H1 (cell line): ENCODE results near the gene PKIB. TPM values are rescaled to one million over a fixed set of nuclear protein-coding genes. Genes with fewer than 3 reads are reported as not detected.

Experiments used
- CTCF ChIA-PET: fragments of 300-600 bp; sonication (Branson Sonifier 250); formaldehyde crosslinking; loops from one replicate; lab custom pipeline; 2021; ENCODE audit not compliant: partially characterized antibody; lab: Charles Lee
- POLR2A ChIA-PET: fragments of 300-600 bp; sonication (Branson Sonifier 250); formaldehyde crosslinking; loops from one replicate; lab custom pipeline; 2021; ENCODE audit warnings: inconsistent platforms; ENCODE audit not compliant: partially characterized antibody; lab: Charles Lee
- DNase-seq, 2 experiments: peaks; one replicate each; pipeline versions ENCODE4 v3.0.0 to v3.0.0-alpha.2; 2010 to 2022; ENCODE audit warnings: low spot score in 2 of 2, low read depth in 1 of 2, mixed read lengths in 1 of 2
- FAIRE-seq: peaks from 2 replicates; lab custom pipeline; 2011; peaks lifted over from hg19 to GRCh38; lab: Jason Lieb, UNC
- H2AFZ ChIP-seq: 2 replicates; pipeline ENCODE4 v1.8.1; 2012; ENCODE audit warnings: low read length, inconsistent platforms
- H2AK5ac ChIP-seq: 2 replicates; pipeline ENCODE4 v1.6.1; 2013; ENCODE audit warnings: low read depth, low read length
- H2BK120ac ChIP-seq: replicated peaks from 2 replicates; pipeline ENCODE3; 2013; ENCODE audit warnings: low read depth, low read length, inconsistent platforms
- H2BK12ac ChIP-seq: 2 replicates; pipeline ENCODE4 v1.6.1; 2013; ENCODE audit warnings: low read depth, low read length
- H2BK15ac ChIP-seq: 2 replicates; pipeline ENCODE4 v1.6.1; 2013; ENCODE audit warnings: low read length
- H2BK20ac ChIP-seq: 2 replicates; pipeline ENCODE4 v1.6.1; 2013; ENCODE audit warnings: low read length
- H2BK5ac ChIP-seq: 2 replicates; pipeline ENCODE4 v1.6.1; 2013; ENCODE audit warnings: low read depth, low read length
- H3K14ac ChIP-seq: 2 replicates; pipeline ENCODE4 v1.6.1; 2013; ENCODE audit warnings: inconsistent platforms; ENCODE audit not compliant: insufficient read length
- H3K18ac ChIP-seq: 2 replicates; pipeline ENCODE4 v1.6.1; 2013; ENCODE audit warnings: low read length; ENCODE audit errors: extremely low read depth
- H3K23ac ChIP-seq: 2 replicates; pipeline ENCODE4 v1.6.1; 2013; ENCODE audit warnings: inconsistent platforms; ENCODE audit not compliant: insufficient read length
- H3K23me2 ChIP-seq: 2 replicates; pipeline ENCODE4 v1.6.1; 2013; ENCODE audit warnings: low read depth, low read length
- H3K27ac ChIP-seq: 2 replicates; pipeline ENCODE4 v1.6.1; 2011; ENCODE audit warnings: low read depth, low read length, inconsistent platforms
- H3K27me3 ChIP-seq, 4 experiments: replicated peaks in 1 of 4; 1 replicate in 1 of 4; 2 replicates in 3 of 4; pipeline versions ENCODE4 v1.6.1 to v1.8.1; 2011 to 2013; ENCODE audit warnings: low read length in 3 of 4, mild to moderate bottlenecking in 3 of 4, inconsistent platforms in 2 of 4, mixed read lengths in 2 of 4, moderate library complexity in 1 of 4; ENCODE audit not compliant: control insufficient read depth in 3 of 4, insufficient read depth in 3 of 4; ENCODE audit errors: extremely low read depth in 1 of 4
- H3K36me3 ChIP-seq, 4 experiments: 2 replicates each; pipeline versions ENCODE4 v1.6.1 to v1.8.1; 2011 to 2013; ENCODE audit warnings: mild to moderate bottlenecking in 4 of 4, low read length in 3 of 4, moderate library complexity in 2 of 4, control low read depth in 1 of 4, inconsistent platforms in 1 of 4; ENCODE audit not compliant: insufficient read depth in 4 of 4, control insufficient read depth in 2 of 4
- H3K4ac ChIP-seq: replicated peaks from 2 replicates; pipeline ENCODE3; 2013; ENCODE audit warnings: low read length, low read depth, mixed read lengths, inconsistent platforms; ENCODE audit not compliant: insufficient read length
- H3K4me1 ChIP-seq, 4 experiments: replicated peaks in 1 of 4; 1 replicate in 1 of 4; 2 replicates in 3 of 4; pipeline versions ENCODE4 v1.6.1 to v1.8.1; 2011 to 2013; ENCODE audit warnings: low read length in 3 of 4, inconsistent platforms in 2 of 4, mixed read lengths in 1 of 4; ENCODE audit not compliant: insufficient read depth in 4 of 4, control insufficient read depth in 3 of 4
- H3K4me2 ChIP-seq, 2 experiments: 2 replicates each; pipeline versions ENCODE4 v1.6.1 to v1.8.1; 2011 to 2013; ENCODE audit warnings: low read depth in 2 of 2, low read length in 2 of 2, control low read depth in 1 of 2, inconsistent platforms in 1 of 2, mild to moderate bottlenecking in 1 of 2; ENCODE audit not compliant: insufficient read depth in 1 of 2
- H3K4me3 ChIP-seq, 4 experiments: fragments of 200-600, 300-600 bp in 1 of 4; sonication (generic), shearing (Covaris generic), sonication (Bioruptor Twin) in 1 of 4; 2 replicates each; pipeline versions ENCODE4 v1.5.1 to v1.8.1; 2011 to 2016; ENCODE audit warnings: low read length in 4 of 4, low read depth in 3 of 4, control low read depth in 2 of 4, inconsistent platforms in 2 of 4, mild to moderate bottlenecking in 2 of 4, mixed read lengths in 1 of 4, moderate library complexity in 1 of 4; ENCODE audit not compliant: insufficient read depth in 2 of 4; ENCODE audit errors: extremely low read depth in 1 of 4
- H3K56ac ChIP-seq: replicated peaks from 2 replicates; pipeline ENCODE3; 2013; ENCODE audit warnings: low read depth, mild to moderate bottlenecking, mixed read lengths, low read length, inconsistent platforms; ENCODE audit not compliant: insufficient read length
- H3K79me1 ChIP-seq: 2 replicates; pipeline ENCODE4 v1.6.1; 2013; ENCODE audit warnings: low read depth, low read length, control low read depth
- H3K79me2 ChIP-seq, 2 experiments: 2 replicates each; pipeline versions ENCODE4 v1.6.1 to v1.8.1; 2012 to 2013; ENCODE audit warnings: low read length in 2 of 2, mild to moderate bottlenecking in 2 of 2, inconsistent platforms in 1 of 2; ENCODE audit not compliant: insufficient read depth in 2 of 2, control insufficient read depth in 1 of 2
- H3K9ac ChIP-seq, 4 experiments: replicated peaks in 1 of 4; 1 replicate in 1 of 4; 2 replicates in 3 of 4; pipeline versions ENCODE4 v1.6.1 to v1.8.1; 2011 to 2013; ENCODE audit warnings: low read depth in 3 of 4, low read length in 3 of 4, control low read depth in 2 of 4, mild to moderate bottlenecking in 2 of 4, moderate library complexity in 2 of 4, inconsistent platforms in 1 of 4; ENCODE audit errors: extremely low read depth in 1 of 4
- H3K9me3 ChIP-seq, 2 experiments: 2 replicates each; pipeline versions ENCODE4 v1.6.1 to v1.8.1; 2012 to 2013; ENCODE audit warnings: mild to moderate bottlenecking in 2 of 2, moderate library complexity in 2 of 2, control low read depth in 1 of 2, inconsistent platforms in 1 of 2, low read depth in 1 of 2, low read length in 1 of 2, mixed read lengths in 1 of 2; ENCODE audit not compliant: insufficient read depth in 2 of 2
- H4K20me1 ChIP-seq, 2 experiments: replicated peaks in 1 of 2; 2 replicates each; pipeline versions ENCODE3 to v1.8.1; 2011 to 2013; ENCODE audit warnings: inconsistent platforms in 2 of 2, low read length in 2 of 2, mild to moderate bottlenecking in 1 of 2; ENCODE audit not compliant: insufficient read depth in 2 of 2, control insufficient read depth in 1 of 2
- H4K5ac ChIP-seq: 2 replicates; pipeline ENCODE4 v1.6.1; 2013; ENCODE audit warnings: low read length, low read depth, mixed read lengths, inconsistent platforms; ENCODE audit not compliant: insufficient read length
- H4K8ac ChIP-seq: 2 replicates; pipeline ENCODE4 v1.8.0; 2013; ENCODE audit warnings: mild to moderate bottlenecking, moderate library complexity, low read length, inconsistent platforms; ENCODE audit not compliant: insufficient read depth; ENCODE audit errors: extremely low read depth
- H4K91ac ChIP-seq: replicated peaks from 2 replicates; pipeline ENCODE3; 2013; ENCODE audit warnings: low read length, mixed read lengths, inconsistent platforms; ENCODE audit not compliant: insufficient read length
- BACH1 ChIP-seq: IDR thresholded peaks from 2 replicates; pipeline ENCODE4 v1.6.1; 2012; ENCODE audit warnings: low read length, improper control_type of control experiment
- CEBPB ChIP-seq: IDR thresholded peaks from 2 replicates; pipeline ENCODE4 v1.6.1; 2012; ENCODE audit warnings: low read depth, low read length
- CTCF ChIP-seq, 3 experiments: IDR thresholded peaks; 1 replicate in 2 of 3; 2 replicates in 1 of 3; pipeline versions ENCODE4 v1.5.1 to v1.6.1; 2011; ENCODE audit warnings: low read length in 3 of 3, mild to moderate bottlenecking in 3 of 3, inconsistent platforms in 2 of 3, low read depth in 1 of 3, moderate library complexity in 1 of 3; ENCODE audit not compliant: insufficient read depth in 1 of 3; ENCODE audit errors: control extremely low read depth in 1 of 3
- EGR1 ChIP-seq: IDR thresholded peaks from 2 replicates; pipeline ENCODE4 v1.6.1; 2011; ENCODE audit warnings: low read depth, low read length, borderline replicate concordance
- KDM5A ChIP-seq: fragments of 200-600 bp; IDR thresholded peaks from 2 replicates; pipeline ENCODE4 v1.7.1; 2012; ENCODE audit warnings: mild to moderate bottlenecking, low read length, inconsistent platforms, mixed read lengths
- POU5F1 ChIP-seq: IDR thresholded peaks from 2 replicates; pipeline ENCODE4 v1.6.1; 2011; ENCODE audit warnings: low read depth, mild to moderate bottlenecking, low read length, moderate library complexity
- RXRA ChIP-seq: IDR thresholded peaks from 2 replicates; pipeline ENCODE4 v1.6.1; 2011; ENCODE audit warnings: low read depth, mild to moderate bottlenecking, low read length, moderate library complexity; ENCODE audit not compliant: insufficient read depth
- SAP30 ChIP-seq: fragments of 300-600 bp; sonication (generic); IDR thresholded peaks from 2 replicates; pipeline ENCODE4 v1.7.1; 2012; ENCODE audit warnings: low read length, moderate library complexity, mild to moderate bottlenecking, inconsistent platforms; ENCODE audit not compliant: insufficient read depth, insufficient replicate concordance
- SIRT6 ChIP-seq: IDR thresholded peaks from one replicate; pipeline ENCODE4 v1.7.1; 2012; ENCODE audit warnings: low read length, inconsistent platforms
- TCF12 ChIP-seq: IDR thresholded peaks from 2 replicates; pipeline ENCODE4 v1.6.1; 2011; ENCODE audit warnings: low read depth, mild to moderate bottlenecking, low read length
- YY1 ChIP-seq: IDR thresholded peaks from 2 replicates; pipeline ENCODE4 v1.6.1; 2011; ENCODE audit warnings: low read depth, mild to moderate bottlenecking, low read length
- WGBS, 2 experiments: shearing (Covaris generic) in 1 of 2; methylation state at CpG; one replicate each; pipeline versions ENCODE4 v1.1.6 to v1.1.7; 2013 to 2015; ENCODE audit warnings: low lambda C conversion rate in 2 of 2, mixed read lengths in 2 of 2, inconsistent platforms in 1 of 2, low coverage in 1 of 2, missing lambda C conversion rate in 1 of 2; ENCODE audit not compliant: insufficient replicate concordance in 2 of 2, insufficient coverage in 1 of 2, insufficient read length in 1 of 2; ENCODE audit errors: extremely low coverage in 1 of 2, missing lambda C conversion rate in 1 of 2; 5-methylcytosine and 5-hydroxymethylcytosine counted together
- polyA plus RNA-seq, 7 experiments: library from polyadenylated mRNA; depleted of rRNA in 3 of 7; stranded (reverse) in 5 of 7; unstranded in 2 of 7; fragments of >200 nt in 5 of 7; fragments of 200-250 nt in 2 of 7; gene quantifications; 1 replicate in 5 of 7; 2 replicates in 1 of 7; 4 replicates in 1 of 7; pipeline versions ENCODE4 v1.2.1 to v1.2.3, GENCODE V29; 2011 to 2013; ENCODE audit warnings: missing spikeins in 2 of 7, mixed read lengths in 2 of 7
- total RNA-seq: library from RNA; stranded (reverse); fragmentation: NEBNext Ultra II Directional; extraction: Animal tissue kit (Norgen Biotek cat#: 25700); gene quantifications from 2 replicates; pipeline ENCODE4 v1.2.1, GENCODE V29; 2021

The PKIB gene
- total and polyA plus RNA-seq, 2 of the 8 experiments (the other 6 are each of a cell fraction or from before 2014, with no cell fraction given) = 13.5 to 73.3 TPM

GRCh38 chr6:122576888-122577287 is 33.3 kb upstream of the PKIB start (continued):
- no peak for TF ChIP-seq CEBPB
- TF ChIP-seq, all 59 proteins: peak for 0

GRCh38 chr6:122578961-122579360 is 31.2 kb upstream of the PKIB start:
- Histone ChIP-seq H3K23me2 (no peaks in the 10 kb centered on the region), H2BK12ac (no peak overlapping the region), H3K36me3 (no peaks in the 10 kb centered on the region; a peak in 1 of 8 replicates), H4K8ac (no peak overlapping the region), H2BK120ac (no peak overlapping the region), H2AK5ac (no peak overlapping the region), H3K27ac (no peak overlapping the region), H2BK5ac (no peak overlapping the region), H2BK20ac (no peak overlapping the region), H3K56ac (no peak overlapping the region), H3K4ac (no peak overlapping the region), H3K4me3 (no peak overlapping the region), H3K4me1 (no peaks in the 10 kb centered on the region), H3K18ac (no peak overlapping the region), H4K91ac (no peak overlapping the region), H4K20me1 (no peaks in the 10 kb centered on the region), H3K14ac (no peak overlapping the region), H4K5ac (no peak overlapping the region), H3K23ac (no peak overlapping the region), H3K79me2 (no peaks in the 10 kb centered on the region), H3K79me1 (no peaks in the 10 kb centered on the region), H3K27me3 (no peaks in the 10 kb centered on the region), H2AFZ (no peak overlapping the region), H3K4me2 (no peak overlapping the region), H2BK15ac (no peak overlapping the region), H3K9me3 (no peaks in the 10 kb centered on the region), H3K9ac (no peak overlapping the region)
- ChIA-PET CTCF (no interaction called here), POLR2A (no interaction called here)
- DNase-seq (no peak), FAIRE-seq (no peak)
- 85% methylated on average over 1 of the region's 1 CpG; no CpG with 5 or more reads in 1 of the 2 experiments for WGBS, 2 experiments
- no peak for TF ChIP-seq SAP30
- TF ChIP-seq RXRA = no peak
- no peak for TF ChIP-seq CTCF (IDR thresholded peaks at IDR 0.05; ENCODE audit: control extremely low read depth in 1 of 3, insufficient read depth in 1 of 3, low read depth in 1 of 3, low read length in 3 of 3)
- no peak for TF ChIP-seq TCF12
- no peak for TF ChIP-seq CEBPB
- TF ChIP-seq POU5F1 = no peak
- no peak for TF ChIP-seq KDM5A
- TF ChIP-seq BACH1 = no peak
- no peak for TF ChIP-seq YY1
- TF ChIP-seq SIRT6 = no peak
- no peak for TF ChIP-seq EGR1
